Neuron (in vitro differentiated cells): Measurements from ENCODE around the gene MYO7B.

Source experiments
- H2AFZ ChIP-seq: one replicate; pipeline ENCODE4 v1.6.1; 2013; ENCODE audit warnings: low read depth, mild to moderate bottlenecking, inconsistent platforms, low read length, moderate library complexity
- H3K27me3 ChIP-seq: one replicate; pipeline ENCODE4 v1.6.1; 2013; ENCODE audit warnings: low read length; ENCODE audit not compliant: insufficient read depth
- H3K36me3 ChIP-seq: one replicate; pipeline ENCODE4 v1.6.1; 2013; ENCODE audit warnings: low read length; ENCODE audit not compliant: insufficient read depth
- H3K4me1 ChIP-seq: one replicate; pipeline ENCODE4 v1.6.1; 2013; ENCODE audit warnings: low read length; ENCODE audit not compliant: insufficient read depth
- H3K4me3 ChIP-seq: 2 replicates; pipeline ENCODE4 v1.5.1; 2013; ENCODE audit warnings: mild to moderate bottlenecking, low read length, moderate library complexity
- H3K9me3 ChIP-seq: one replicate; pipeline ENCODE4 v1.6.1; 2013; ENCODE audit warnings: low read length

MYO7B gene

DNA sequence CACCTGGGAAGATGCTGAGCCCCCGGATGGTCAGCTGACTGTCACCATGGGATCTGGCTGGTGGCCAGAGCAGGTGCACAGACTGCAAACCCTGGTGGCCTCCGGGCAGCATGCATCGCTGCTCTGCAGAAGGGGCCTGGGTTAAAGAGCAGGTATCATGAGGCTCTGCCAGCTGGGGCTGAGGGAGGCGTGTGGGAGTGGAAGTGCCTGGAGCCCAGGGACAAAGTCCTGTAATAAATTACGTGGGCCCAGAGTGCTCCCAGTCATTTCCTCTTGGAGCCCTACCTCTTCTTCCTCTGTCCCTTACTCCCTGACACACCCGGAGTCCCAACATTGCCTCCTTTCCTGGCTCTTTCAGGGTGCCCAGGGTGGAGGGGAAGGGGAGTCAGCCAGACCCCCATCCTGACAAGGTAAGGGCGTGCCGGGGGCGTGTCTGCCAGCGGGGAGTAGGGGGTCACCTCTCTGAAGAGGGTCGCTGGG lies at the start of gene MYO7B:
Gene MYO7B, plus strand, starts transcription at position 262 of the 480 bp plus-strand sequence. CDS start 24,040 bp downstream, outside the sequence.
- no peak within 1 kb of the TSS for H3K4me3 ChIP-seq
- H3K36me3 ChIP-seq: no peaks in the 10 kb centered on the region
- no peaks in the 10 kb centered on the region for H3K9me3 ChIP-seq
- H2AFZ ChIP-seq: no peak within 1 kb of the TSS
- peaks cover 23% of the 10 kb centered on the region for H3K27me3 ChIP-seq
- H3K4me1 ChIP-seq: no peaks in the 10 kb centered on the region

DNA sequence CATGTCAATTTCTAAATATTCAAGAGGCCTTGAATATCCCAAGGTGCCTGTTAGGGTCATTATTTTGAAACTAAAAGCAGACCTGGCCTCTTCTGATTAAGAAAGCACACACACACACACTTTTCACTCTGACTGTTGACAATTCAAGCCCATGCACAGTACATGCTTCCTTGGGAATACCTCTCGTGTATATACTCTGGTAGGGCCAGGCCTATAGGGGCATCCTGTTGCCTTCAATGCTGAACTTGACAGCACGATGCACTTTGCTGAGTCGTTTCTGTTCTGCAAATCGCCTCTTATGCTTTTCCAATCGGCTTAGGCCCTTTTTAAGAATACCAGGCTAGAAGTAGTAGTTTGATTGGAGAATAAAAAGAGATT lies 49.8 kb upstream of the MYO7B start:
- peaks cover 74% of the 10 kb centered on the region for H3K36me3 ChIP-seq
- H3K27me3 ChIP-seq: no peaks in the 10 kb centered on the region
- no peak overlapping the region for H3K4me3 ChIP-seq
- H3K4me1 ChIP-seq: peaks cover 17% of the 10 kb centered on the region
- no peak overlapping the region for H2AFZ ChIP-seq
- no peaks in the 10 kb centered on the region for H3K9me3 ChIP-seq

DNA sequence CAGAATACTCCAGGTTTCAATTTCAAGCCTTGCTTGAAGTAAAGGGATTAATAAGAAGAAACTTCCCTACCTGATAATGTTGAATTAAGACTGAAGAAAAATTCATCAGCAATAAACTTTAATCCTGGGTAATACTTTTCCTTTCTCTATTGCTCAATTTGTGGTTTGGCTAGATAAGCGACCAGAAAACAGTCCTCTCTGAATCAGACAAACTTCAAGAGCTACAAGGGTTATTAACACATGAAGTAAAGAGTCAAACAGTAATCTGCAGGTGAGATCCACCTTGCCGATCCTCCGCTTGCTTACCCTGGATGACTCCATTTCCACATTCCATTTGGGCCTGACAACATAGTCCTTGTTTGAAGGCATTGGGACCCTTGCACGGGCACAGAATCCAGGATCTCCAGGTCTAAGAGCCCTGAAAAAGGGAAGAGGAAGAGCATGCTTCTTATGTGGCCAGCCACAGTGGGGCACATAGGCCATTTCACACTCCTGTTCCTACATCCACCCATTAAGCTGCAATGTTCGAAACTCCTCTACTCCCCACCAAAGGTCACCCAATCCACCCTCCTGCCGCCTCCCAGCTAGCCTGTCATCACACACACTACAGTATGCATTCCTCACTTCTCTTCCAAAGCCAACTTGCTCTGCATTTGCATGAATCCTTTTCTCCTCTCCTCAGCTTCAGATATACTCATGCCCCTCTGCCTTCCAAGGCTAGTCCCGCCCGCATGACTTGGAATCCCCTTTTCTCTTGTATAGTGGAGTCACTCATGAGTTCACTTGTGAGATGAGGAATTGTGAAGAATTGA lies 49.0 kb upstream of the MYO7B start:
- Histone ChIP-seq H3K4me3 (no peak overlapping the region), H2AFZ (no peak overlapping the region), H3K4me1 (peaks cover 9% of the 10 kb centered on the region), H3K9me3 (no peaks in the 10 kb centered on the region), H3K27me3 (no peaks in the 10 kb centered on the region), H3K36me3 (peaks cover 82% of the 10 kb centered on the region)

DNA sequence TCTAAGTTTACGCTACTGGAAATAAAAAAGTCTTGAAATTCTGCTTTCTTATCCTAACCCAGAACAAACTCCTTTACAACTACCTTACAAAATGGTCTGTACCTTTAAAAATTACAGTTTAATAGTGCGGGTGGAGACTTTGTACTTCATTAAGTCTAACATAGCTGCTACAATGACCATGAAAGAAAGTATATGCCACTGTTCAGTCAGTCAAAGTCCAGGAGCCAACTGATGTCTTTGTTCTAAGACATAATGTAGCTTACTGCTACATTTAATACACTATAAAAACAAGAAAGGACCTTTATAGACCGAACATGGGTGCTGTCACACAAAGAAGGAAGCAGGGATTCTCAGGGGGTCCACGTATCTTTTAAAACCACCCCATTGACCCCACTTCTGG lies 45.2 kb upstream of the MYO7B start:
- H3K9me3 ChIP-seq: no peaks in the 10 kb centered on the region
- no peak overlapping the region for H2AFZ ChIP-seq
- no peak overlapping the region for H3K4me3 ChIP-seq
- H3K4me1 ChIP-seq: no peaks in the 10 kb centered on the region
- H3K27me3 ChIP-seq: no peaks in the 10 kb centered on the region
- H3K36me3 ChIP-seq: peaks cover 90% of the 10 kb centered on the region

DNA sequence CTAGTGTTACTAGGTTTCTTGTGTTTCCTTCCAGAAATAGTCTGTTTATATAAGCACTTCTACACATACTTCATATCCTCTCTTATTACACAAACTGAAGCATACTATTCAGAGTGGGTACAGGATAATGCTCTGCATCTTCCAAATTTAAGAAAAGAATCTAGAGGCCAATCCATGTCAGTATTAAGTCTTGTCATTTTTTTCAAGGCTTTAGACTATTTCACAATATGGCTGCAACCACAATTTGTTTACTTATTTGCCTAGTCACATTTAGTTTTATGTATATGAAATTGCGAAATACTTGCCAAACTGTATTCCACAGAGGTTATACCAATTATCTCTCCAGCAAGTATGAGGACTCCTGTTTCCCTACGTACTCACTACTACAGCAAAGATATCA lies 37.1 kb upstream of the MYO7B start:
- Histone ChIP-seq H2AFZ (no peak overlapping the region), H3K36me3 (peaks cover 86% of the 10 kb centered on the region), H3K27me3 (no peaks in the 10 kb centered on the region), H3K9me3 (no peaks in the 10 kb centered on the region), H3K4me1 (no peaks in the 10 kb centered on the region), H3K4me3 (no peak overlapping the region)

DNA sequence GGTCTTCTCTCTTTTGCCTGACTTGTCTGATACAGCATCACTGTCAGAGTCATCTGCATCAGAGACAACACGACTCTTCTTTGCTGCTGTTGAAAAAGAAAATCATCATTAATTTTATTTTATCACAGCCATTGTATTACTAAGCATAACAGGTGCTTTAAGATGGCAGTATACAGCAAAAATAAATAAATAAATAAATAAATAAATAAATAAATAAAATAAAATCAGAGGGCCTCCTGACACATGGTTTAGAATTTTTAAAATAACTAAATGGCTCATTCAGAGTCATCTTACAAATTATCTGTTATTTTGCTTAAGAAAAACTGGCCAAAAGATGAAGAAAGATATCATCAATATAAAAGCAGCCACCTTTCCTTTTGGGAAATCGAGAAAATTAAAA lies 32.0 kb upstream of the MYO7B start:
- peaks cover 68% of the 10 kb centered on the region for H3K36me3 ChIP-seq

DNA sequence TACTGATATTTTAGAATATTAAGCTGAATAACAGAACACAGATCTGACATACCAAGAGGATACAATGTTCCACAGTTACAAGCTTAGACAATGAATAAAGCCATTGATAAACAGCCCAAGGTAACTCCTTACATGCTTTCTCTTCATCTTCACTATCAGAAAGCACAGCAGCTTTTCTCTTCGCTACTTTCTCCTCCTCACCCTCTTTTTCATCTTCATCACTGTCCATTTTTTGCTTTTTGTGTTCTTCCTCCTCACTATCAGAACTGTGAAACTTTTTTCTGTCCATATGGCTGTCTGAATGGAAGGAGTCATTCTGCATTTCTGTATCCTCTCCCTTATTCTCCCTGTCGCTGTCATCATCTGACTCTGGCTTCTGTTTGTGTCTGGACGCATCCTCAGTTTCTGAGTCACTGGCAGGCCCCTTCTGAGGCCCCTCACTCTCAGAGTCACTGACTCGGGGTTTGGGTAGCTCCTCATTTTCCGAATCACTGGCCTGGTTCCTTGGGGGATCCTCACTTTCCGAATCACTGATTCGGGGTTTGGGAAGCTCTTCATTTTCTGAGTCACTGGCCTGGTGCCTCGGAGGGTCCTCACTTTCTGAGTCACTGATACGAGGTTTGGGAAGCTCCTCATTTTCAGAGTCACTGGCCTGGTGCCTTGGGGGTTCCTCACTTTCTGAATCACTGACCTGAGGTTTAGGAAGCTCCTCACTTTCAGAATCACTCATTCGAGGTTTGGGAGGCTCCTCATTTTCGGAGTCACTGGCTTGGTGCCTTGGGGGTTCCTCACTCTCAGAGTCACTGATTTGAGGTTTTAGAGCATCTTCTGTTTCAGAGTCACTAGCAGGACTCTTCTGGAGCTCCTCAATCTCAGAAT lies 30.7 kb upstream of the MYO7B start:
- Histone ChIP-seq H3K4me1 (no peaks in the 10 kb centered on the region), H3K36me3 (peaks cover 57% of the 10 kb centered on the region), H2AFZ (no peak overlapping the region), H3K4me3 (no peak overlapping the region), H3K9me3 (no peaks in the 10 kb centered on the region), H3K27me3 (no peaks in the 10 kb centered on the region)

More for the DNA sequence above, 32.0 kb upstream of the MYO7B start:
- Histone ChIP-seq H2AFZ (no peak overlapping the region), H3K27me3 (no peaks in the 10 kb centered on the region), H3K9me3 (no peaks in the 10 kb centered on the region), H3K4me1 (no peaks in the 10 kb centered on the region), H3K4me3 (no peak overlapping the region)

DNA sequence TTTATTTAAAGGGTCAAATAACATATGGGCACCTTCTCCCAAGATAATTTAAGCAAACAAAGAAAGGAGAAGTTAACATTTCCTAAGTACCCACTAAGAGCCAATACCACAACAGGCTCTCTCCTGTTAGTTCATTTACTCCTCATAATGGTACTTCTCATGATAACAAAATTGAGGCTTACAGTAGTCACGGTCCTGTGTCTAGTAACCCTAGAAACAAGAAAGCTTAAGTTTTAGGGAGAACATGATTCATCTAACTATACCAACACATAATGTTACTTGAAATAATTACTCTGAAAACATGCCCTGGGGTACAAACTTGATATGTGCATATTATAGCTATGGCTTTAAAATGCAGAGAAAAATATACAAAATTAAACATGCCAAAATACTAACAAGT lies 29.0 kb upstream of the MYO7B start:
- H3K4me1 ChIP-seq: no peaks in the 10 kb centered on the region
- no peak overlapping the region for H2AFZ ChIP-seq
- H3K36me3 ChIP-seq: peaks cover 40% of the 10 kb centered on the region
- H3K9me3 ChIP-seq: no peaks in the 10 kb centered on the region
- H3K27me3 ChIP-seq: no peaks in the 10 kb centered on the region
- H3K4me3 ChIP-seq: no peak overlapping the region

DNA sequence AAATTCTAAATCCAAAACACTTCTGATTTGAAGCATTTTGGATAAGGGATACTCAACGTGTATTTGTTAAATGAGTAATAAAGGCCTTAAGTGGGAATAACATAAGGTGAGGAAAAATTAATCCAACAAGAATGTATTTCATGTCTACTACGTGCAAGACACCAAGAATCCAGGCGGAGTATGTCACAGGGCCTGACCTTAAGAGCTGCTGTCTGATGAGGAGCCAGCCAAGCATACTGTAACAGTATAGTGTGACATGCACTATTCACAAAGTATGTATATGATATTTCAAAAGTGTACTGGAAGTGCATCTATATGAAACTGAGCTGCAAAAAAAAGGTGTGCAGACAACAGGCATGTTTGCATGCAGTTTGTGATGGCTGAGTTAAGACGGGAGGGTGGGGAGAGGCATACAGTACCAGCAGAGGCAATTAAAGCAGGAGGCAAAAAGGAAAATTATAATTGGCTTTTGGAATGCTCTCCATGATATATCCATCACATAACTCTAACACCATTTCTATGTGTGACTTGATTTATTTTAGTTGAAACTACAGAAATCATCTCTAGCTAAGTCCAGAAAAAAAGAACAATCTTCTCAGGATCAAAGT lies 27.4 kb upstream of the MYO7B start:
- Histone ChIP-seq H3K4me1 (no peaks in the 10 kb centered on the region), H3K27me3 (no peaks in the 10 kb centered on the region), H3K4me3 (no peak overlapping the region), H3K9me3 (no peaks in the 10 kb centered on the region), H3K36me3 (peaks cover 31% of the 10 kb centered on the region), H2AFZ (no peak overlapping the region)

DNA sequence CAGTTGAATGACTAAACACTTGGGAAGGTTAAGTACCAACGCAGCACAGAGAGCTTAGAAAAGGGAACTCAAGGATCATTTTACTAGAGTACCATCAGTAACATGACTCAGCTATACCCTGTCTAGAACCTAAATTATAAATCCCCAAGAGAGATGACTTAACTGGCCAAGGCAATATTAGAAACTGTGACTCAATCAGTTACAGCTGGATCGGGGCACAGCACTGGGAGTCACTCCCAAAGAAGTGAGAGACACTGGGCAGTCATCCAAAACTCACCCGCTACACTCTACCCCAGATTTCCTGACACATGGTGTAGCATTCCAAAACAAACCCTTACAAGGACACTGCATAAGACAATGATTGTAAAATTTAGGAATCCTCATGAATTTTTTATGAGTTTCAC lies 26.9 kb upstream of the MYO7B start:
- H3K4me3 ChIP-seq: no peak overlapping the region
- H3K36me3 ChIP-seq: peaks cover 26% of the 10 kb centered on the region
- H3K4me1 ChIP-seq: no peaks in the 10 kb centered on the region
- no peaks in the 10 kb centered on the region for H3K27me3 ChIP-seq
- no peak overlapping the region for H2AFZ ChIP-seq
- H3K9me3 ChIP-seq: no peaks in the 10 kb centered on the region

DNA sequence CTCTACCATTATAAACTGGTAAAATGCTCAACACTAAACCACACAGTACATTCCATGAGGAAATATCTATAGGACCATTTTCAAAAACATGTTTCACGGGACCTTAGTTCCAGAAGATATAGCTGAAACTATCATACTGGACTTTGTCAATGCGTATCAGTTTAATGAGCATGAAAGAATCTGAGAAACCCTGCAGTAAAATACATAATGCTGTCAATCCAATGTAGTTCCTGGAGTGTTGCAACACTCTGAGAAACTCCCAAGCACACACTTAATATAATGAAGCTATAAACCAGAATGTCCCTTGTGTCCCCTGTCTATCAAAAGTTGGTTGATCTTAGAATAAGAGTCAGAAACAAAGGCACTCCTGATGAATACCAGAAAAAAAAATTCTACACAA lies 25.4 kb upstream of the MYO7B start:
- no peaks in the 10 kb centered on the region for H3K9me3 ChIP-seq
- H3K4me1 ChIP-seq: no peaks in the 10 kb centered on the region
- no peak overlapping the region for H3K4me3 ChIP-seq
- H3K27me3 ChIP-seq: no peaks in the 10 kb centered on the region
- H3K36me3 ChIP-seq: peaks cover 21% of the 10 kb centered on the region
- no peak overlapping the region for H2AFZ ChIP-seq

DNA sequence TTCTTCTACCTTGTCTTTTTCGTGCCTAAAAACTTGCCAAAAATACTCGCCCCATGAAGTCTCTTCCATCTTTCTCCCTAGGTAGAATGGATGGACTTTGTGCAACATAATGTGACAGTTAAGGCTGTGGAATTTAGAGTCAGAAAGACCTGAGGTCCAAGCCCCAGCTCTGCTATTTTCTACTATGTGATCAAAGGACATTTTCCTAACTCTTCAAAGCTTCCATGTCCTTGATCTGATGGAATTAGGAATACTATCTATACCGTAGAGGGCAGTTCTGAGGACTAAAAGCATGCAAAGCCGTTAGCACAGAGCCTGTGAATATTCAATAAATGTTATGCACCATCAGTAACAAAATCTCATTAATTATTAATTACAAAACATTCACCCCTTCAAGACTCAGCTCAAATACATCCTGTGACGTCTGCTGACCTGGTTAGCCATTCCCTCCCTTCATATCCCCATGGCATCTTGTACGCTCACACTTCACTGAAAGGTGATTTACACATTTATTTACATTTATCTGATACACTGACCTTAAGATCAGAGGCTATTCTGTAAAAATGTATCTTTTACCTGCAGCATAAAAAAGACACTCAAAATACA lies 24.3 kb upstream of the MYO7B start:
- Histone ChIP-seq H3K9me3 (no peaks in the 10 kb centered on the region), H3K4me3 (no peak overlapping the region), H3K27me3 (no peaks in the 10 kb centered on the region), H3K4me1 (no peaks in the 10 kb centered on the region), H2AFZ (no peak overlapping the region), H3K36me3 (peaks cover 26% of the 10 kb centered on the region)

DNA sequence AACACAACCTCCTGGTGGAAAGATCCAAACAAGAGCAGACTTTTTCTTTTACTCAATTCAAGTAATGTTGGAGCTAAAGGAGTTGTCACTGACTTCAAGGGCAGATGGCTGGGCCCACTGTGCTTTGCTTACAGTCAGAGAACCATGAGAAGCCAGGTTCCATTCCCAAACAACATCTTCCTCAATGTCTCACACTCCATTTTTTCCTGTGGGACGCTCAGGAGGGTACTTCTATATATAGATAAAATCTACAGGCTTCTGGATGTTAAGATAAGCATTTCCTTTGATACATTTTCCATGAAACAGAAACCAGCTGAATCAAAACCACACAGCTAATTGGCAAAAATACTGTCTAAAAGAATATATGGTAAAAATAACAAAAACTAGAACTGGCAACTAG lies 23.6 kb upstream of the MYO7B start:
- H3K9me3 ChIP-seq: no peaks in the 10 kb centered on the region
- no peaks in the 10 kb centered on the region for H3K27me3 ChIP-seq
- no peak overlapping the region for H3K4me3 ChIP-seq
- H3K36me3 ChIP-seq: peaks cover 32% of the 10 kb centered on the region
- H3K4me1 ChIP-seq: no peaks in the 10 kb centered on the region
- no peak overlapping the region for H2AFZ ChIP-seq
